ENCODE results near the gene YES1. TPM values are rescaled to one million over a fixed set of nuclear protein-coding genes. Genes with fewer than 3 reads are reported as not detected.
"Not testable (repeated sequence)": the region's sequence is repeated elsewhere in the genome, so short reads cannot be mapped to it uniquely, and the experiment has no call there.

The YES1 gene
- total RNA-seq, 1 donor from 2014 or later: 60.7 TPM

- DNase-seq (ENCODE audit: low spot score in 2 of 2) (no peak), FAIRE-seq (no peak)
Observed at GRCh38 chr18:697012-697411, 115.0 kb downstream of the YES1 start.

- no peak for DNase-seq (ENCODE audit: low spot score in 2 of 2)
- FAIRE-seq: no peak
Observed at GRCh38 chr18:693466-694187, 118.4 kb downstream of the YES1 start.

- no peak for FAIRE-seq
Observed at GRCh38 chr18:692824-693223, 119.2 kb downstream of the YES1 start.

GRCh38 chr18:688323-688722 lies 123.7 kb downstream of the YES1 start:
- DNase-seq (ENCODE audit: low spot score in 2 of 2) (no peak), FAIRE-seq (no peak)

More at GRCh38 chr18:692824-693223, 119.2 kb downstream of the YES1 start:
- no peak for DNase-seq (ENCODE audit: low spot score in 2 of 2)

- DNase-seq (ENCODE audit: low spot score in 2 of 2) (no peak), FAIRE-seq (no peak)
Observed at GRCh38 chr18:686339-687111, 125.5 kb downstream of the YES1 start.

GRCh38 chr18:685438-685837 lies 126.6 kb downstream of the YES1 start:
- FAIRE-seq: no peak
- DNase-seq (ENCODE audit: low spot score in 2 of 2): no peak

GRCh38 chr18:683531-683930 lies 128.5 kb downstream of the YES1 start:
- FAIRE-seq: no peak

GRCh38 chr18:682833-683232 lies 129.2 kb downstream of the YES1 start:
- no peak for DNase-seq (ENCODE audit: low spot score in 2 of 2)
- FAIRE-seq: no peak

More at GRCh38 chr18:683531-683930, 128.5 kb downstream of the YES1 start:
- DNase-seq (ENCODE audit: low spot score in 2 of 2): no peak

GRCh38 chr18:682416-682815 lies 129.6 kb downstream of the YES1 start:
- not testable (repeated sequence) for FAIRE-seq; DNase-seq (ENCODE audit: low spot score in 2 of 2)

- FAIRE-seq: no peak
Observed at GRCh38 chr18:681985-682384, 130.1 kb downstream of the YES1 start.

GRCh38 chr18:680392-680791 lies 131.7 kb downstream of the YES1 start:
- no peak for FAIRE-seq
- no peak for DNase-seq (ENCODE audit: low spot score in 2 of 2)

More at GRCh38 chr18:681985-682384, 130.1 kb downstream of the YES1 start:
- DNase-seq (ENCODE audit: low spot score in 2 of 2): no peak

GRCh38 chr18:679516-679915 lies 132.5 kb downstream of the YES1 start:
- no peak for FAIRE-seq
- no peak for DNase-seq (ENCODE audit: low spot score in 2 of 2)

GRCh38 chr18:678482-679182 lies 133.4 kb downstream of the YES1 start:
- DNase-seq (ENCODE audit: low spot score in 2 of 2) (no peak), FAIRE-seq (no peak)

- no peak for FAIRE-seq
- peak in 1 of 2 donors; percentile 27 for DNase-seq (ENCODE audit: low spot score in 2 of 2)
Observed at GRCh38 chr18:677951-678381, 134.1 kb downstream of the YES1 start.

- no peak for FAIRE-seq
- DNase-seq (ENCODE audit: low spot score in 2 of 2): no peak
Observed at GRCh38 chr18:677145-677544, 134.9 kb downstream of the YES1 start.

- no peak for DNase-seq (ENCODE audit: low spot score in 2 of 2)
- no peak for FAIRE-seq
Observed at GRCh38 chr18:676736-677135, 135.3 kb downstream of the YES1 start.

- DNase-seq (ENCODE audit: low spot score in 2 of 2) (no peak), FAIRE-seq (no peak)
Observed at GRCh38 chr18:676069-676468, 136.0 kb downstream of the YES1 start.

GRCh38 chr18:675307-675706 lies 136.7 kb downstream of the YES1 start:
- no peak for FAIRE-seq

GRCh38 chr18:673769-674168 lies 138.3 kb downstream of the YES1 start:
- no peak for DNase-seq (ENCODE audit: low spot score in 2 of 2)
- no peak for FAIRE-seq

More at GRCh38 chr18:675307-675706, 136.7 kb downstream of the YES1 start:
- DNase-seq (ENCODE audit: low spot score in 2 of 2): no peak

GRCh38 chr18:673317-673716 lies 138.7 kb downstream of the YES1 start:
- FAIRE-seq (no peak), DNase-seq (ENCODE audit: low spot score in 2 of 2) (no peak)
